GM12865 (cell line): ENCODE results near the gene TLDC2.

Source experiments
- DNase-seq: peaks from one replicate; pipeline ENCODE4 v3.0.0; 2010; ENCODE audit warnings: low read depth
- H3K4me3 ChIP-seq: 2 replicates; pipeline ENCODE4 v1.5.1; 2011; ENCODE audit warnings: mild to moderate bottlenecking, low read depth, low read length, control low read depth
- CTCF ChIP-seq: IDR thresholded peaks from 2 replicates; pipeline ENCODE4 v1.5.1; 2011; ENCODE audit warnings: low read length, control low read depth, low read depth, inconsistent platforms; ENCODE audit not compliant: insufficient read depth; ENCODE audit errors: missing control alignments

Gene TLDC2

DNA sequence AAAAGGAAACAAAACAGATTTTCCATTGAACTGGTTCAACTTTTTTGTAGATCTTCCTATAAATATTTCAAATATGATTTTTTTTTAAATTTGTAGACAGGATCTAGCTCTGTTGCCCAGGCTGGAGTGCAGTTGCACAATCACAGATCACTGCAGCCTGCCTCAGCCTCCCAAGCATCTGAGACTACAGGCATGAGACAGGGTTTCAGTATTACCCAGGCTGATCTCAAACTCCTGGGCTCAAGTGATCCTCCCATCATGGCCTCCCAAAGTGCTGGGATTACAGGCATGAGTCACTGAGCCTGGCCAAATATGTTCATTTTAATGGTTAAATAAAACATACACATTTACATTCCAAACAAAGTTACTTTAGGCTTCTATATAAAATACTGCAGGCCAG lies 42.0 kb downstream of the TLDC2 start:
- H3K4me3 ChIP-seq: no peak overlapping the region
- no peak for DNase-seq
- no peak for TF ChIP-seq CTCF

GRCh38 chr20:36919715-36920333 lies 43.9 kb downstream of the TLDC2 start:
- peak; percentile 71 for DNase-seq
- H3K4me3 ChIP-seq: no peak overlapping the region
- TF ChIP-seq CTCF: peak; percentile 85

DNA sequence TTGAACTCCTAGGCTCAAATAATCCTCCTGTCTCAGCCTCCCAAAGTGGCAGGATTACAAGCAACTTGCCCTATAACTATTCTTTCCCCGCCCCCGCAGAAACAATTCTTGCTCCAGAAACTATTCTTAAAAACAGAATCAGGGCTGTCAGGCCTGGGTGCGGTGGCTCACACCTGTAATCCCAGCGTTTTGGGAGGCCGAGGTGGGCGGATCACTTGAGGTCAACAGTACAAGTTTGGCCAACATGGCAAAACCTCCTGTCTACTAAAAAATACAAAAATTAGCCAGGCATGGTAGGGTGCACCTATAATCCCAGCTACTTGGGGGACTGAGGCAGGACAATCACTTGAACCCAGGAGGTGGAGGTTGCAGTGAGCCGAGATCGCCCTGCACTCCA lies 44.4 kb downstream of the TLDC2 start:
- no peak for DNase-seq
- no peak for TF ChIP-seq CTCF
- no peak overlapping the region for H3K4me3 ChIP-seq

- H3K4me3 ChIP-seq: no peak overlapping the region
- no peak for DNase-seq
Measured at GRCh38 chr20:36924167-36925045, 48.5 kb downstream of the TLDC2 start.

GRCh38 chr20:36925234-36925633 lies 49.3 kb downstream of the TLDC2 start:
- H3K4me3 ChIP-seq: no peak overlapping the region
- DNase-seq: no peak
- TF ChIP-seq CTCF: no peak

More at GRCh38 chr20:36924167-36925045, 48.5 kb downstream of the TLDC2 start:
- no peak for TF ChIP-seq CTCF

- no peak overlapping the region for H3K4me3 ChIP-seq
- DNase-seq: no peak
- no peak for TF ChIP-seq CTCF
Measured at GRCh38 chr20:36926653-36927200, 50.8 kb downstream of the TLDC2 start.

DNA sequence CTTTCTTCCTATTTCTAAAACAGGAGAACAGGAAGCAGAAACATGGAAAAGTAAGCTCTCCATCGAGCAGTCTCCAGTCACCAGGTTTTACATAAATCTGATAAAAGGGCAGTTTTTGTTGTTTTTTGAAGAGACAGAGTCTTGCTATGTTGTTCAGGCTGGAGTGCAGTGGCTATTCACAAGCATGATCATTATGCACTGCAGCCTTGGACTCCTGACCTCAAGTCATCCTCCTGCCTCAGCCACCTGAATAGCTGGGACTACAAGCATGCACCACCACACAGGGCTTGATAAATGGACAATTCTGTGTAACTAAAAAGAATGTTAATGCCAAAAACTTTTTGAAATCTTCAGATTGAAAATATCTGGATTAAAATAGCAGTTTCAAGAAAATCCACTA lies 51.8 kb downstream of the TLDC2 start:
- DNase-seq: no peak
- no peak for TF ChIP-seq CTCF
- no peak overlapping the region for H3K4me3 ChIP-seq
